Glomerular visceral epithelial cell (primary cell): ENCODE measurements around the gene CBY3.
"Not testable (repeated sequence)": the region's sequence is repeated elsewhere in the genome, so short reads cannot be mapped to it uniquely, and the experiment has no call there.

ENCODE experiments used
- DNase-seq: peaks from one replicate; pipeline ENCODE4 v3.0.0-alpha.2; 2016; ENCODE audit errors: extremely low spot score

Gene CBY3

GRCh38 chr5:179680780-179681401, at the start of gene CBY3:
Gene CBY3 (minus strand): TSS chr5:179681034. CDS start chr5:179680918, 116 bp downstream.
- peak; percentile 58 for DNase-seq

DNA sequence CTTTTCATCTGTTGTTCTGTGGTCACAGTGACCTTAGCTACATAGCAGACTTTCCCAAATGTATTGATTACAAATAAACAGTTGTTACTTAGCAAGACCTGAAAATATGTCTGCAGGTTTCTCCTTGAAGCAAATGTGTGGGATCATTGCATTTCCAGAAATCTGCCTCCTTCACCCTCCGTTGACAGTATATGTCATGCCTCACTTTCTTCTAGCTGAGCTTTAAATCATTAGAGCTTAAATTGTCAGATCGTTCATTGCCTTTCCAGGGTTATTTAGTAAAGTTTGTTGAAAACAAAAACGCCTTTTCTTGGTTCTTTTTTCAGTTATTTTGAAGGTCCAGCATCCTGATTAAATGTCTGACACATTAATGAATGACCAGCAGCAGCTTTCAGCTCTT, 49.5 kb upstream of the CBY3 start:
- DNase-seq: no peak

- DNase-seq: no peak
These were observed 48.9 kb upstream of the CBY3 start for GRCh38 chr5:179729727-179730126.

DNA sequence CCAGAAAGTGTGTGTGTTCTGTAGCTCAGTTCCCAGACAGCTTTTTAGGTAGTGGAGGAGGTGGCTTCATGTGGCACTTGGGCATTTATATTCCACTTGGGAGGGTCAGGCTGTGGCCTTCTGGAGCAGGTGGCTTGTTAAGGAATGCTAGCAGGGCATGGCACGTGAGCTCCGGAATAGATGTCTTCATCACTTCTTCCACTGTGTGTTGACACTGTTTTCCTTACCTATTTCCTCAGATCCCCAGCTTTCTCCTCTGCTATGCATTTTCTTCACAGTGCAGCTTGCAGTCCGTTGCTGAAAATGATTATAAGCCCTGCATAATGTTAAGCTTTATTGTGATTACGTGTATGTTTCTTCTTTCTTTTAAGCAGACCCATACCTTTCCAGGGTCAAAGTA, 48.5 kb upstream of the CBY3 start:
- DNase-seq: no peak

GRCh38 chr5:179727106-179727505, 46.3 kb upstream of the CBY3 start:
- no peak for DNase-seq

GRCh38 chr5:179724163-179724562, 43.3 kb upstream of the CBY3 start:
- no peak for DNase-seq

DNA sequence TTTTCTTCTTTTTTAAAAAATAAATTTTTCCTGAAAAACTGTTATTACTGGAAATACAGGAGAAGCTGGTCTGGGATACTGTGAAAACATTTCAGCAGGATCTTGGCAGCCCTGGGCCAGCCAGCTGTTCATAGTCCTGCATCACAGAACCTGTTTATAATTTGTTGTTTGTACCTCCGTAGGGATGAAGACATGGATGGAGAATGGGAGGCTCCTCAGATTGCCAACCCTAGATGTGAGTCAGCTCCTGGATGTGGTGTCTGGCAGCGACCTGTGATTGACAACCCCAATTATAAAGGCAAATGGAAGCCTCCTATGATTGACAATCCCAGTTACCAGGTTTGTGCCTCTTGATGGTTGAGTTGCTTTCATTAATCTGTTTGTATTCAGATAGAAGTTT, 39.4 kb upstream of the CBY3 start:
- DNase-seq: no peak

DNA sequence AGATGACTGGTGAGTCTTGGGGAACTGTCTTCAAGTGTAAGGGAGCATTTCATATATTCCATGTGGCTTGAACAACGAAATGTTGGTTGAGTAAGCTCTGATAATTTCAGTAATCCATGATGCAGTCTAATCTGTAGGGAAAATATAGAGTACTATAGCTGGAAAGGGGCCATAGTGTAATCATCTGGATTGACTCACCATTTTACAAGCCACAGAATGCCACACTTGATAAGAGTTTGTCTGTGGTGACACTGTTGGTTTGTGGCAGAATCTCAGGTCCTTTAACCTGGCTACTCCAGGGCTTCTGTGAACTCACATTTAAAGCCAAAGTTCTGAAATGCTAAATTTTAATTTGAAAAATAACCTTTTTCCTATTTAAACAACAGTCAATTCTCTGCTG, 35.5 kb upstream of the CBY3 start:
- no peak for DNase-seq

- no peak for DNase-seq
These were observed 19.6 kb upstream of the CBY3 start for GRCh38 chr5:179700401-179700918.

DNA sequence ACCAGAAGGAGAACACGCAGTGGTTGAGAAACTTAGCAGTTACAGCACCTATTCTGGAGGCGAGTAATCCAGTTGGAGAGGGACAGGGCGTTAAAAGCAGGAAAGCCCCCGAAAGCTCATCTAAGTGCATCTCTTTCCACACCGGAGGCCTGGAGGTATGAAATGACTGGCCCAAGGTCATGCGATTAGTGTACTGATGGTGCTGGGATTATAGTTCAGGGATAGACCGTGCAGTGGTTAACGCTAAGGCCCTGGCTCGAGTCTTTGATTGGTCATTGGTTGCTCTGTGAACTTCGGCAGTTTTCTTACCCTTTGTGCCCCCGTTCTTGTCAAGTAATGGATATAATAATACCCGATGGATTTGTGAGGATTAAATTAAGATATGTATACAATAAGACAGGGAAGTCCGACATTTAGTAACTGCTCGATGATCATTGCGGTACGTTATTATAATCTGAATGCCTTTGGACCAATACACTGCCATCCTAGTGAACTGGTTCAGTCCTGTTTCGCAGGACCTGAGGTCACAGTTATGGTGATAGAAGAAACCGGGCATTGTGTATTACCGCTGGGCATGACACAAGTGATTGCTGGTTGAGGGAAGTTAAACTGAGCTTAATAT, 18.9 kb upstream of the CBY3 start:
- peak; percentile 42 for DNase-seq

DNA sequence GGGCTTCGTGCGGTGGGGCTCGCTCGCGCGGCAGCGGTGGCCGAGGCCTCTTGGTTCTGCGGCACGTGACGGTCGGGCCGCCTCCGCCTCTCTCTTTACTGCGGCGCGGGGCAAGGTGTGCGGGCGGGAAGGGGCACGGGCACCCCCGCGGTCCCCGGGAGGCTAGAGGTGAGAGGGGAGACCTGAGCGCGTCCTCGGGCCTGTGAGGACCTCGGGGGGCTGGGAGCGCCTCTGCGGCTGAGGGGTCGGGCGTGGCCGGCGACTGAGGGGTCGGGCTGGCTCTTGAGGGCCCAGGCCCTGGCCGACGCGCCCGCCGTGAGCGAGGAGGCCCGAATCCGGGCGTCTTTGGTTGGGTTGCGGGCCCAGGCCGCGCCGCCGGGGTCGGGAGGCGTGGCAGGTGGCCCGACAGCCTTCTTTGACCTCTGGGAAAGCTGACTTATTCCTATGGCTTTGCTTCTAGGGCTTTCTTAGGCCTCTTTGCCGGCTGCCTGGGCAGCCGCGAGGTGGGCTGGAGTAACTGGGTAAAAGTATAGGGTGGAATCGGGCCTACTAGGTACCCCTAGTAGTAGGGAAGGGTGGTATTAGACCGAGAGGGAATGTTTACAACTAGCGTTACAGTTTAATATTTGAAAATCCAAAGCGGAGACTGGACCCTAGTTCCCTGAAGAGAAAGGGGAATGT, 18.2 kb upstream of the CBY3 start, which contains the start of gene CANX:
TSS of gene CANX (plus strand) at position 33 of the 681 bp plus-strand sequence. CDS start 6,715 bp downstream, outside the sequence.
- no peak for DNase-seq

DNA sequence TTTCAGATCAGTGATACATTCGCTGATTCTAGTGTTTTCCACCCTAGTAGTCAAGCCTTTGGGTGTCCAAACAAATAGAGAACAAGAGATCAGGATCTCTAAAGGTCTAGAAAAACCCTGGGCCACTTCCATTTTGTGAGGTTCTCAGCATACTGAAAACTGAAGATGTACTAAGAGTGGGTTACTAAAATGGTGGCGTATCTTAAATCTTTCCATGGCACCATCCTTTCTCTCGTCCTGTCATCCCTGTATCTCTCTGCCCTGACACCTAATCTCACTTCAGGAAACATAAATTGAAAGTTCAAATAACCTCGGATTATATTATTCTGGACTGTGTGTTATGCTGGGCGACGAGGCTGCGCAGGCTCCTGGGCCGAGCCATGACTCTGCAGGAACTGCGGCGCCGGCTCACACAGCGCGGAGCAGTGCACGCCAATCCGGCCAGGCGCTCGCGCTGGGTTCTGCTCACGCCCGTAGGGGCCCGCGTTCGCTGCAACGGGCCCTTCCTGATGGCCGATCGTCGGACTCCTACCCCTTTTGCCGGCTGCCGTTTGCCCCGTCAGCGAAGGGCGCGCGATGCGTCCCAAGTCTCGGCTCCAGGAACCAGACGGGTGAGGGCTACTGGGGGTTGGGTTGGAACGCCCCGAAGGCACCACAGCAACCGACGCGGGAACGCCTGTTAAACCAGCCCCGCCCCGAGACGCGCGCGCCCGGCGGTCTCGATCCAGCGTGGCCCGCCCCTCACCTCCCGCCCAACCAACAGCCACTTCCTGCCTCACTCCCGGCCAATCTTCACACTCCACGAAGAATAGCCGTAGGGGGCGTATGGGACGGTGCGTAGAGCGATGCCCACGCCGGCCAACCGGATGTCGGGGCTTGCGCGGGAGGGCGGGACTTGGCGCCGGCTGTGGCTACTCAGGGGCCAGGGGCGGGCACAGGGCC, 17.4 kb upstream of the CBY3 start:
- DNase-seq: peak; percentile 100

- not testable (repeated sequence) for DNase-seq
These were observed 16.7 kb upstream of the CBY3 start for GRCh38 chr5:179697543-179697942.

- no peak for DNase-seq
These were observed 16.3 kb upstream of the CBY3 start for GRCh38 chr5:179697108-179697507.

GRCh38 chr5:179696603-179697002, 15.8 kb upstream of the CBY3 start:
- DNase-seq: no peak

GRCh38 chr5:179694561-179694960, 13.7 kb upstream of the CBY3 start:
- no peak for DNase-seq

- not testable (repeated sequence) for DNase-seq
These were observed 8.4 kb upstream of the CBY3 start for GRCh38 chr5:179689212-179689611.

DNA sequence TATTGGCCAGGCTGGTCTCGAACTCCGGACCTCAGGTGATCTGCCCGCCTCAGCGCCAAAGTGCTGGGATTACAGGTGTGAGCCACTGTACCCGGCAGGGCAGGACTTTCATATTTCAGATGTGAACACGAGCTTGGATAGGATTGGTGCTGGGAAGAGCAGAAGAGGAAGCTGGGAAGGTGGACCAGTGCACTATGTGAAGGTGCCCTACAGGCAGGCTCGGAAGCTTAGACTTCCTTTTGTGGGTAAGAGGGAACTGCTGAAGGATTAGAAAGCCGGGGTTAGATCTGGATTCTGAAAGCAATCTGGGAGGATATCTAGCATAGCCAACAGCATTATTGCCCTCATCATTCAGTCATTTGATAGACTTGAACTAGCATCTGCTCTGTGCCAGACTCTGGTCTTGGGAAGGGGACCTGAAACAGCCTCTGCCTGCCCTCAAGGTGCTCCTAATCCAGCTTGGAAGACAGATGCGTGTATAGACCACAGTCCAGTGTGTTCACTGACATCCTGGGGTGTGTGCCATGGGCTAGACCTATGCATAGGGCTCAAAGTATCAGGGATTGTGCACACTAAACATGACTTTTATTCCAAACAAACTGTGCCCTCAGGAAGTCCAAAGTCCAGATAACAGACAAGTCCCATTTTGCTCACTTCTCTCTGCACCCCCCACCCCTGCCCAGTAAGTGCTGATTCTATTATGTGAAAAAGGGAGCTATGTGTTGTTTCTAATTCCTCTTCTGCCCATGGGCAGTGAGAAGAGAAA, 637 bp downstream of the CBY3 start:
- no peak for DNase-seq

DNA sequence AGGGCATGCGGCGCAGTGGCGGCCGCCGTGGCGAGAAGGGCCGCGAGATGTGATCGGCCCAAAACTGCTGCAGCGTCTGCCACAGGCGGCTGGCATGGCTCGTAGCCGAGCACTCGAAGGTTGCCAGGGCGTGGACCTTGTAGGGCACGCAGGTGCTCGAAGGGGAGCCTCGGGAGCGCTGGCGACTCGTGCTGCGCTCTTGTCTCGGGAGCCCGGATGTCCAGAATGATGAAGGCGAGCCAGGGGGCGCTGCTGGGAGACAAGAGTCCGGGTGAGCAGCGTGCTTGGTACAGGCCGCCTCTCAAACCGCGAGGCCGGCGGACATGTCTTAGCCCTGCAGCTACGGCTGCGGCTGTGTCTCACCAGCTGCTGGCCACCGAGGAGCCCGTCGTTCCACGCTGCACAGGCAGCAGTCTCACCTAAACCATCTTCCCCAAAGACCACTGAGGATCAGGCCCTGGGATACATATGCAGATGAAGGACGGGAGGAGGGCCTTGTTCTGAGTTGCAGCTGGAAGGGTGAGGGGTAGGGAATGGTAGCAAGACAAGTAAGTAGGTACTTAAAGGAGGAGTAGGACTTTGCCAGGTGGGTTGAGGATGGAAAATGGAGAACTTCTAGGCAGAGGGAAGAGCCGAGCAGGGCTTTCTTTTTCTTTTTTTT, 1.7 kb downstream of the CBY3 start:
- DNase-seq: no peak

GRCh38 chr5:179678223-179679013, 2.4 kb downstream of the CBY3 start:
- DNase-seq: peak; percentile 97
